OCI-M2 (cell line): Measurements from ENCODE around the gene COLEC11.
"Not testable (repeated sequence)": the region's sequence is repeated elsewhere in the genome, so short reads cannot be mapped to it uniquely, and the experiment has no call there.

ENCODE experiments used
- DNase-seq: peaks from one replicate; lab custom pipeline; 2025; ENCODE audit not compliant: unreplicated experiment; lab: John Stamatoyannopoulos, UW

COLEC11 gene

GRCh38 chr2:3594493-3595281, at the start of gene COLEC11:
Gene COLEC11 (plus strand): TSS chr2:3595112. CDS start chr2:3604341, 9,229 bp downstream.
- DNase-seq = no peak

GRCh38 chr2:3545788-3546478, 49.0 kb upstream of the COLEC11 start:
- no peak for DNase-seq

- DNase-seq = no peak
Observed at GRCh38 chr2:3547915-3548314, 47.0 kb upstream of the COLEC11 start.

GRCh38 chr2:3553946-3554345, 41.0 kb upstream of the COLEC11 start:
- DNase-seq = no peak

GRCh38 chr2:3557639-3558204, 37.2 kb upstream of the COLEC11 start:
- no peak for DNase-seq

- peak; percentile 76 for DNase-seq
Observed at GRCh38 chr2:3558205-3559014, 36.5 kb upstream of the COLEC11 start, which contains the start of gene RNASEH1. Gene RNASEH1 (minus strand): TSS chr2:3558333. CDS start chr2:3558260, 73 bp downstream.

GRCh38 chr2:3563521-3563976, 31.4 kb upstream of the COLEC11 start:
- DNase-seq = peak; percentile 46

GRCh38 chr2:3565117-3565516, 29.8 kb upstream of the COLEC11 start:
- DNase-seq = no peak

- no peak for DNase-seq
Observed at GRCh38 chr2:3566806-3567205, 28.1 kb upstream of the COLEC11 start.

- not testable (repeated sequence) for DNase-seq
Observed at GRCh38 chr2:3569656-3570055, 25.3 kb upstream of the COLEC11 start.

GRCh38 chr2:3571284-3571683, 23.6 kb upstream of the COLEC11 start:
- DNase-seq = no peak

GRCh38 chr2:3572620-3573019, 22.3 kb upstream of the COLEC11 start:
- DNase-seq = no peak

- DNase-seq = no peak
Observed at GRCh38 chr2:3574155-3574554, 20.8 kb upstream of the COLEC11 start.

- no peak for DNase-seq
Observed at GRCh38 chr2:3575534-3576262, 19.2 kb upstream of the COLEC11 start.

- DNase-seq = not testable (repeated sequence)
Observed at GRCh38 chr2:3576263-3576630, 18.7 kb upstream of the COLEC11 start.

- no peak for DNase-seq
Observed at GRCh38 chr2:3578987-3579386, 15.9 kb upstream of the COLEC11 start.

- no peak for DNase-seq
Observed at GRCh38 chr2:3580449-3580848, 14.5 kb upstream of the COLEC11 start.

- DNase-seq = no peak
Observed at GRCh38 chr2:3581367-3582262, 13.3 kb upstream of the COLEC11 start.

GRCh38 chr2:3584076-3584475, 10.8 kb upstream of the COLEC11 start:
- DNase-seq = no peak
